SH-SY5Y (cell line): ENCODE data around the gene TRIB2.

ENCODE experiments used
- GATA2 ChIP-seq: IDR thresholded peaks from 2 replicates; pipeline ENCODE4 v1.6.1; 2011; ENCODE audit warnings: mild to moderate bottlenecking, low read depth, low read length
- GATA3 ChIP-seq: IDR thresholded peaks from 2 replicates; pipeline ENCODE4 v1.6.1; 2011; ENCODE audit warnings: low read depth, mild to moderate bottlenecking, low read length, moderate library complexity

DNA sequence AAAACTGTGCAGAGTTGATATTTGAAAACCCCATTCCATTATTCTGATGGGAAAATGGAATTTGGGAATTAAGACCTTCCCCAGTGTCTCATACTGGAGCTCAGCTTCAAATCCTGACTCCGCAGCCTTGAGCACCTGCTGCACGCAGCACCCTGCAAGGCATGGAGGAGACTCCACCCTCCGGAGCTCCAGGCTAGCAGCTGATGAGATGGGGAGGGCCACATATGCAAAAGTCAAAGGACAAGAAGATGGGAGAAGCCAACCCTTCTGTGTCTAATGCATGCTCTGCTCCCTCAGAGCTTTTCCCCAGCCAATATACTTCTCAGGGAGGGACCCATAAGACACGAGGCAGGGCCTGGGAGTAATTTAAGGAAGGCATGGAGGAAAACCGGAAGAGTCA, 34.7 kb upstream of the TRIB2 start:
- TF ChIP-seq GATA3 (no peak), GATA2 (no peak)
